Thyroid gland (tissue), 4 donors: ENCODE measurements around the gene EXD2. TPM values are rescaled to one million over a fixed set of nuclear protein-coding genes. Genes with fewer than 3 reads are reported as not detected.

Source experiments
- DNase-seq, 2 donors: peaks; one replicate each; pipeline ENCODE4 v3.0.0-alpha.2; 2019
- H3K27ac ChIP-seq, 3 donors: fragments of 200-600 bp; sonication (generic); 1 replicate in 2 of 3; 2 replicates in 1 of 3; pipeline ENCODE4 v1.5.1; 2016 to 2019; ENCODE audit warnings: mild to moderate bottlenecking in 1 of 3, moderate library complexity in 1 of 3
- H3K27me3 ChIP-seq: fragments of 200-600 bp; sonication (generic); one replicate; pipeline ENCODE4 v1.5.1; 2019
- H3K36me3 ChIP-seq, 2 donors: fragments of 200-600 bp; sonication (generic); one replicate each; pipeline ENCODE4 v1.5.1; 2016 to 2019
- H3K4me1 ChIP-seq, 2 donors: fragments of 200-600 bp; sonication (generic); one replicate each; pipeline ENCODE4 v1.5.1; 2017 to 2019
- H3K4me3 ChIP-seq, 3 donors: fragments of 200-600 bp; sonication (generic); replicated peaks in 1 of 3; 1 replicate in 2 of 3; 2 replicates in 1 of 3; pipeline ENCODE4 v1.5.1; 2016; ENCODE audit warnings: mild to moderate bottlenecking in 1 of 3
- H3K9me3 ChIP-seq: fragments of 200-600 bp; sonication (generic); one replicate; pipeline ENCODE4 v1.5.1; 2017
- CTCF ChIP-seq, 6 experiments: fragments of 200-600 bp in 3 of 6; fragments of 450-650 bp in 3 of 6; sonication (generic) in 3 of 6; IDR thresholded peaks; one replicate each; pipeline ENCODE4 v1.5.1; 2016 to 2019; ENCODE audit warnings: antibody characterized with exemption in 6 of 6, mild to moderate bottlenecking in 2 of 6, inconsistent platforms in 1 of 6, moderate library complexity in 1 of 6
- POLR2A ChIP-seq, 2 donors: fragments of 450-650 bp; IDR thresholded peaks; one replicate each; pipeline ENCODE4 v1.6.1; 2017; ENCODE audit warnings: antibody characterized with exemption in 2 of 2, mild to moderate bottlenecking in 2 of 2, moderate library complexity in 1 of 2
- WGBS, 2 donors: methylation state at CpG; one replicate each; pipeline ENCODE4 v1.1.5; 2017; 5-methylcytosine and 5-hydroxymethylcytosine counted together
- intact Hi-C: fragments of 100-400 bp; cut with DNase I; formaldehyde crosslinking; loops from one replicate; pipeline ENCODE4 v1.15.1; 2023
- total RNA-seq, 4 donors: library from RNA; depleted of rRNA; stranded (reverse); fragments of >200 nt; gene quantifications; one replicate each; pipeline ENCODE4 v1.2.3, GENCODE V29; 2016

Gene EXD2
- total RNA-seq, 4 donors from 2014 or later = 21.2 to 28.3 (median 25.2) TPM

- H3K4me1 ChIP-seq = no peaks in the 10 kb centered on the region
- no peak overlapping the region for H3K27ac ChIP-seq
- H3K4me3 ChIP-seq = no peak overlapping the region
- no peak for TF ChIP-seq POLR2A (IDR thresholded peaks at IDR 0.05)
- no peak for TF ChIP-seq CTCF (IDR thresholded peaks at IDR 0.05)
- H3K27me3 ChIP-seq = no peaks in the 10 kb centered on the region
- peak in 1 of 2 donors; percentile 19 for DNase-seq
- intact Hi-C loops = no loop called here
- no peaks in the 10 kb centered on the region for H3K9me3 ChIP-seq
- 51 to 67% methylated on average over 3 of the region's 3 CpGs for WGBS, 2 donors
- peaks cover 0 to 3% of the 10 kb centered on the region in 2 donors for H3K36me3 ChIP-seq
Measured at GRCh38 chr14:69246331-69246730, 55.0 kb downstream of the EXD2 start.

GRCh38 chr14:69247676-69248440 is 56.6 kb downstream of the EXD2 start:
- no peak overlapping the region for H3K27ac ChIP-seq
- H3K9me3 ChIP-seq = no peaks in the 10 kb centered on the region
- no peaks in the 10 kb centered on the region for H3K36me3 ChIP-seq
- TF ChIP-seq CTCF (IDR thresholded peaks at IDR 0.05) (peak in 1 of 6 experiments; percentile 7), POLR2A (IDR thresholded peaks at IDR 0.05) (no peak)
- intact Hi-C loops = no loop called here
- no peak overlapping the region for H3K4me3 ChIP-seq
- DNase-seq = no peak
- H3K4me1 ChIP-seq = no peaks in the 10 kb centered on the region
- 52 to 80% methylated on average over 3 of the region's 3 CpGs for WGBS, 2 donors
- H3K27me3 ChIP-seq = no peaks in the 10 kb centered on the region

GRCh38 chr14:69249603-69250002 is 58.3 kb downstream of the EXD2 start:
- Histone ChIP-seq H3K9me3 (no peaks in the 10 kb centered on the region), H3K27ac (no peak overlapping the region), H3K4me1 (no peaks in the 10 kb centered on the region), H3K4me3 (no peak overlapping the region), H3K36me3 (no peaks in the 10 kb centered on the region), H3K27me3 (no peaks in the 10 kb centered on the region)
- 83 to 92% methylated on average over 5 of the region's 5 CpGs for WGBS, 2 donors
- intact Hi-C loops = no loop called here
- no peak for DNase-seq
- TF ChIP-seq POLR2A (IDR thresholded peaks at IDR 0.05) (no peak), CTCF (IDR thresholded peaks at IDR 0.05) (no peak)

- H3K4me3 ChIP-seq = no peak overlapping the region
- H3K36me3 ChIP-seq = no peaks in the 10 kb centered on the region
- H3K27ac ChIP-seq = no peak overlapping the region
- WGBS, 2 donors = 90 to 95% methylated on average over 3 of the region's 3 CpGs
- intact Hi-C loops = no loop called here
- H3K27me3 ChIP-seq = no peaks in the 10 kb centered on the region
- no peaks in the 10 kb centered on the region for H3K4me1 ChIP-seq
- no peak for TF ChIP-seq CTCF (IDR thresholded peaks at IDR 0.05)
- no peak for TF ChIP-seq POLR2A (IDR thresholded peaks at IDR 0.05)
- H3K9me3 ChIP-seq = no peaks in the 10 kb centered on the region
- DNase-seq = no peak
Measured at GRCh38 chr14:69252851-69253250, 61.6 kb downstream of the EXD2 start.

- 37% methylated on average over 14 of the region's 14 CpGs for WGBS, 2 donors
- peaks cover 6 to 22% of the 10 kb centered on the region in 2 donors for H3K4me1 ChIP-seq
- no peak for TF ChIP-seq CTCF (IDR thresholded peaks at IDR 0.05)
- no peak for TF ChIP-seq POLR2A (IDR thresholded peaks at IDR 0.05)
- intact Hi-C loops = no loop called here
- no peaks in the 10 kb centered on the region for H3K9me3 ChIP-seq
- no peaks in the 10 kb centered on the region for H3K36me3 ChIP-seq
- no peaks in the 10 kb centered on the region for H3K27me3 ChIP-seq
- no peak for DNase-seq
- no peak overlapping the region for H3K27ac ChIP-seq
- peak overlapping the region in 1 of 3 donors; percentile 42 for H3K4me3 ChIP-seq
Measured at GRCh38 chr14:69259168-69259526, 67.8 kb downstream of the EXD2 start.
